ENCODE results near the gene ANTXR1.

ANTXR1 gene

GRCh38 chr2:69095305-69095704, 82.3 kb downstream of the ANTXR1 start:
- TF ChIP-seq, protein P1, sequence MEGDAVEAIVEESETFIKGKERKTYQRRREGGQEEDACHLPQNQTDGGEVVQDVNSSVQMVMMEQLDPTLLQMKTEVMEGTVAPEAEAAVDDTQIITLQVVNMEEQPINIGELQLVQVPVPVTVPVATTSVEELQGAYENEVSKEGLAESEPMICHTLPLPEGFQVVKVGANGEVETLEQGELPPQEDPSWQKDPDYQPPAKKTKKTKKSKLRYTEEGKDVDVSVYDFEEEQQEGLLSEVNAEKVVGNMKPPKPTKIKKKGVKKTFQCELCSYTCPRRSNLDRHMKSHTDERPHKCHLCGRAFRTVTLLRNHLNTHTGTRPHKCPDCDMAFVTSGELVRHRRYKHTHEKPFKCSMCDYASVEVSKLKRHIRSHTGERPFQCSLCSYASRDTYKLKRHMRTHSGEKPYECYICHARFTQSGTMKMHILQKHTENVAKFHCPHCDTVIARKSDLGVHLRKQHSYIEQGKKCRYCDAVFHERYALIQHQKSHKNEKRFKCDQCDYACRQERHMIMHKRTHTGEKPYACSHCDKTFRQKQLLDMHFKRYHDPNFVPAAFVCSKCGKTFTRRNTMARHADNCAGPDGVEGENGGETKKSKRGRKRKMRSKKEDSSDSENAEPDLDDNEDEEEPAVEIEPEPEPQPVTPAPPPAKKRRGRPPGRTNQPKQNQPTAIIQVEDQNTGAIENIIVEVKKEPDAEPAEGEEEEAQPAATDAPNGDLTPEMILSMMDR (IDR thresholded peaks at IDR 0.05; ENCODE audit: borderline replicate concordance, insufficient read depth, low read depth, low read length) = no peak
- no peak overlapping the region for H3K4me3 ChIP-seq (ENCODE audit: low read depth, low read length)

GRCh38 chr2:69096326-69097095, 83.5 kb downstream of the ANTXR1 start:
- no peak overlapping the region for H3K4me3 ChIP-seq (ENCODE audit: low read depth, low read length)
- TF ChIP-seq, protein P1 (IDR thresholded peaks at IDR 0.05; ENCODE audit: borderline replicate concordance, insufficient read depth, low read depth, low read length) = no peak

DNA sequence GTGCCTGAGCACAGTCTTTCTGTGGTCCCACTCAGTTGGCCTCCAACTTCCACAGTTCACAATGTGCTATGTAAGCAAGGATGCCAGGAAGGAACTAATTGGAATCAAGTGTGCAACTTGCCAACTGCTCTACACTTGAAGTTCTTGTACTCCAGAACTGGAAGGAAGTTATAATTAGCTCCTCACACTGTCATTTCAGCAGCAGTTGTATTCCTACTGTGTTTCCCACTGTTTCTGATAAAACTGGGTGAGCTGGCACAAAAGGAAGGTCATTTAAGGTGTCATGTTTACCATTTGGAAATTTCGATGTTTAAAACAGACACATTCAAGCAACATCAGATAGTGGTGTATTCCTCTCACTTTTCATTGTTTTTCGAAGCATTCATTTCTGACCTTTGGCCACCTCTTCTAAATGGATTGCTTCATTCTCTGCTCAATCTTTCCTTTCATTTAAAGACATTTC, 84.2 kb downstream of the ANTXR1 start:
- no peak overlapping the region for H3K4me3 ChIP-seq (ENCODE audit: low read depth, low read length)
- TF ChIP-seq, protein P1 (IDR thresholded peaks at IDR 0.05; ENCODE audit: borderline replicate concordance, insufficient read depth, low read depth, low read length) = no peak

- no peak overlapping the region for H3K4me3 ChIP-seq (ENCODE audit: low read depth, low read length)
- TF ChIP-seq, protein P1 (IDR thresholded peaks at IDR 0.05; ENCODE audit: borderline replicate concordance, insufficient read depth, low read depth, low read length) = no peak
Measured at GRCh38 chr2:69097891-69098655, 85.1 kb downstream of the ANTXR1 start.

GRCh38 chr2:69099541-69099940, 86.6 kb downstream of the ANTXR1 start:
- no peak overlapping the region for H3K4me3 ChIP-seq (ENCODE audit: low read depth, low read length)
- TF ChIP-seq, protein P1 (IDR thresholded peaks at IDR 0.05; ENCODE audit: borderline replicate concordance, insufficient read depth, low read depth, low read length) = no peak

DNA sequence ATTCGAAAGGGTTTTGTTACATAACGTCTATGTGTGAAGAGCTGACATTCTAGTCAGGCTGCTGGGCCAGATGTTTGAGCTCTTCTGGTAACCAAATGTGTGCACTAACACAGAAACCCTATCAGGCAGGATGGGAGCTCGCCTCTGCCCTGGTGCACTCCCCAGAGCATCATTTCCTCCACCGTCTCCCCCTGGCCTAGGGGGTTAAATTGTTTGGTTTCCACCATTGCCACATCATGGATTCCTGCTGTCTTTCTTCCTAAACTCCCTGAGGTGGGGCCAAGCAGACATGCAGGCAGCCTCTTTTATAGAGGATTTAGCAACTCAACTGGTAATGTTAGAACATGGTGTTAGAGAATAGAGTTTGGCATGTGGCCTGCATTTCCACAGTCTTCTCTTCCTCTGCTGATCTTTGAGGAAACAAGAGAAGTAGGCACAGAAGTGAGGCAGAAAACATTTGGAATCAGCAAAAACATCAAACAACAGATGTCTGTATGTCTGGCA, 87.3 kb downstream of the ANTXR1 start:
- H3K4me3 ChIP-seq (ENCODE audit: low read depth, low read length) = no peak overlapping the region
- TF ChIP-seq, protein P1 (IDR thresholded peaks at IDR 0.05; ENCODE audit: borderline replicate concordance, insufficient read depth, low read depth, low read length) = no peak

All from GM12875 (cell line).